ENCODE measurements around the gene PLEKHA7. TPM values are rescaled to one million over a fixed set of nuclear protein-coding genes. Genes with fewer than 3 reads are reported as not detected.

Gene PLEKHA7
- total and polyA plus RNA-seq, 2 of the 4 experiments (the other 2 are of a cell fraction) = 0.12 TPM; not detected in 1

DNA sequence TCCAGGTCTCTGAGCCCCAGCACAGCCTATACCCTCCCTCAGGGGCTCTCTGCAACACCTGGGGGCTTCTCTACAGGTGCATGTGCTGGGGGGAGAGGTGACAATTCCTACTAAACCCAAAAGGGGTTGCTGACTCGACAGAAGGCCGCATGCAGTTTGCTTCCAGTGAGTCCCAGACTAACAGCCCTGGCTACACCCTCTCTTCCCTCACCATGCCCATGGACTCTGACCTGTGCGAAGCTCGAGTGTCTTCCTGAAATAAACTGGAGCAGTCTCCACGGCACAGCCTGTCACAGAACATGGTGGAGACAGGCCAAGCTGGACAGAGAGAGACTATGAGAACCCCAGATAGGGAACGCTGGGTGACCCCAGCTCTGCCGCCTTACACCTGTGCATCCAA lies 16.6 kb downstream of the PLEKHA7 start:
- no peak for ATAC-seq (ENCODE audit: low read depth)
- TF ChIP-seq MAFK (IDR thresholded peaks at IDR 0.05; ENCODE audit: low read depth, low read length) = no peak
- no peak for TF ChIP-seq MAZ (IDR thresholded peaks at IDR 0.05; ENCODE audit: borderline replicate concordance, low read depth, low read length)
- no peak for TF ChIP-seq CHD1 (IDR thresholded peaks at IDR 0.05; ENCODE audit: low read depth, low read length)
- TF ChIP-seq CTCF (conservative IDR thresholded peaks at IDR 0.05; ENCODE audit: low read depth, low read length) = no peak
- TF ChIP-seq RAD21 (IDR thresholded peaks at IDR 0.05; ENCODE audit: low read length) = no peak
- Histone ChIP-seq H3K56ac (ENCODE audit: extremely low read depth, insufficient read depth, low read length) (no peak overlapping the region), H3K4me1 (ENCODE audit: control insufficient read depth, insufficient read depth, low read length) (no peaks in the 10 kb centered on the region), H2AK5ac (ENCODE audit: low read depth, low read length) (no peak overlapping the region), H3K9ac (ENCODE audit: low read depth, low read length) (no peak overlapping the region), H3K9me3 (ENCODE audit: control insufficient read depth, insufficient read depth, low read length) (no peaks in the 10 kb centered on the region), H3K36me3 (ENCODE audit: control insufficient read depth, insufficient read depth, low read length) (no peaks in the 10 kb centered on the region), H4K91ac (ENCODE audit: insufficient read depth, low read depth, low read length) (no peak overlapping the region), H2BK15ac (ENCODE audit: low read depth, low read length) (no peak overlapping the region), H3K18ac (ENCODE audit: low read depth, low read length) (no peak overlapping the region), H3K79me1 (ENCODE audit: low read depth in 1 of 2, low read length in 2 of 2) (no peaks in the 10 kb centered on the region), H3K14ac (replicated peaks; ENCODE audit: low read depth, low read length) (no peak overlapping the region), H2BK20ac (ENCODE audit: low read depth, low read length) (no peak overlapping the region), H3K23ac (ENCODE audit: low read depth, low read length) (no peak overlapping the region), H3K9me1 (ENCODE audit: insufficient read depth, low read length) (0 out of 2 replicates have a peak, but pooled peaks cover 2% of the 10 kb centered on the region), H4K5ac (ENCODE audit: low read depth, low read length) (no peak overlapping the region), H2AK9ac (replicated peaks; ENCODE audit: low read depth, low read length, poor library complexity) (no peak overlapping the region), H2BK120ac (ENCODE audit: low read depth, low read length) (no peak overlapping the region), H2BK5ac (ENCODE audit: low read depth, low read length, poor library complexity, severe bottlenecking) (no peak overlapping the region), H3K27ac (ENCODE audit: insufficient read depth, low read length) (no peak overlapping the region), H2AFZ (replicated peaks; ENCODE audit: low read length, poor library complexity) (no peak overlapping the region), H4K8ac (ENCODE audit: low read depth in 2 of 2, low read length in 2 of 2) (no peak overlapping the region), H4K20me1 (ENCODE audit: insufficient read depth, low read length) (no peaks in the 10 kb centered on the region), H3K27me3 (ENCODE audit: control insufficient read depth, insufficient read depth, low read length) (peaks cover 2% of the 10 kb centered on the region; the same call in 1 of the 2 replicates), H3K4me3 (ENCODE audit: insufficient read depth, low read depth, low read length) (no peak overlapping the region), H3K4ac (ENCODE audit: low read depth, low read length) (no peak overlapping the region), H3K4me2 (ENCODE audit: low read depth, low read length) (no peak overlapping the region)
- POLR2A ChIA-PET (ENCODE audit: unreplicated experiment) = no interaction called here
- intact Hi-C loops (cut with micrococcal nuclease) (no loop called here), in situ Hi-C loops (cut with MboI; ENCODE audit: low sequenced_read_pairs) (no loop called here), dilution Hi-C loops (cut with HindIII; ENCODE audit: low sequenced_read_pairs, unreplicated experiment) (no loop called here)
- WGBS, 2 experiments (ENCODE audit: extremely low coverage in 2 of 2, insufficient read length in 1 of 2) = no CpG with 5 or more reads among the region's 7 CpGs
- CTCF ChIA-PET = no interaction called here
- BruUV-seq (replicated peaks) = no TSS peak
- DNase-seq = no peak
